GM19463 (cell line): ENCODE measurements around the gene MTHFD1L.
"Not testable (repeated sequence)": the region's sequence is repeated elsewhere in the genome, so short reads cannot be mapped to it uniquely, and the experiment has no call there.

Experiments
- ATAC-seq: cut with Tn5 transposase; IDR thresholded peaks from one replicate; pipeline ENCODE4 v1.9.1; 2021; ENCODE audit warnings: mild to moderate bottlenecking, moderate library complexity; ENCODE audit not compliant: unreplicated experiment

Gene MTHFD1L

GRCh38 chr6:151063352-151063751 is 197.8 kb downstream of the MTHFD1L start:
- no peak for ATAC-seq

DNA sequence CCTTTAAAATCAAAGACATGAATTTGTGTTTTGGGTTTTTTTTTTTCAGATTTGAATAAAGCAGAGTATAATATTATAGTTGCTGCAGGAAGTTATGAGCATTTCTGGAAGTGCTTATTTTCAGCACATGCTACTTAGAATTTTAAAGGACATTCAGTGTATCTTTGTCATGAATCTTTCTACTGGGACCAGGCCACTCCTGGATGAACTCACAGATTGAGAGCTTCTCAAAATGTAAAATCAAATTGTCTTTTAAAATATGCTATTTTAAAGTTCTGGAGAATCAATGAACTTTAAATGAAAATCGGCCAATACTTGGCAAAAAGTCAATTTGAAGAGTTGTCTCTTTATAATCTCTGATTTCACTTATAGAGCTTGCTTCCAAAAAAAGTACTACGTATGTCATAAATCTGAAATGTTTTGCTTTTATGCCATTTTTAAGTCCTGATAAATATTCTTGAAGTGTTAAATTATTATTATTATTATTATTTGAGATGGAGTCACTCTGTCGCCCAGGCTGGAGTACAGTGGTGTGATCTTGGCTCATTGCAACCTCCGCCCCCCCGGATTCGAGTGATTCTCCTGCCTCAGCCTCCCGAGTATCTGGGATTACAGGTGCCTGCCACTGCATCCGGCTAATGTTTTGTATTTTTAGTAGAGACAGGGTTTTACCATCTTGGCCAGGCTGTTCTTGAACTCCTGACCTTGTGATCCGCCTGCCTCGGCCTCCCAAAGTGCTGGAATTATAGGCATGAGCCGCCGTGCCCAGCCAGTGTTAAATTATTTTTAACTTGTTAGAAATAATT is 198.5 kb downstream of the MTHFD1L start:
- ATAC-seq, result no peak

DNA sequence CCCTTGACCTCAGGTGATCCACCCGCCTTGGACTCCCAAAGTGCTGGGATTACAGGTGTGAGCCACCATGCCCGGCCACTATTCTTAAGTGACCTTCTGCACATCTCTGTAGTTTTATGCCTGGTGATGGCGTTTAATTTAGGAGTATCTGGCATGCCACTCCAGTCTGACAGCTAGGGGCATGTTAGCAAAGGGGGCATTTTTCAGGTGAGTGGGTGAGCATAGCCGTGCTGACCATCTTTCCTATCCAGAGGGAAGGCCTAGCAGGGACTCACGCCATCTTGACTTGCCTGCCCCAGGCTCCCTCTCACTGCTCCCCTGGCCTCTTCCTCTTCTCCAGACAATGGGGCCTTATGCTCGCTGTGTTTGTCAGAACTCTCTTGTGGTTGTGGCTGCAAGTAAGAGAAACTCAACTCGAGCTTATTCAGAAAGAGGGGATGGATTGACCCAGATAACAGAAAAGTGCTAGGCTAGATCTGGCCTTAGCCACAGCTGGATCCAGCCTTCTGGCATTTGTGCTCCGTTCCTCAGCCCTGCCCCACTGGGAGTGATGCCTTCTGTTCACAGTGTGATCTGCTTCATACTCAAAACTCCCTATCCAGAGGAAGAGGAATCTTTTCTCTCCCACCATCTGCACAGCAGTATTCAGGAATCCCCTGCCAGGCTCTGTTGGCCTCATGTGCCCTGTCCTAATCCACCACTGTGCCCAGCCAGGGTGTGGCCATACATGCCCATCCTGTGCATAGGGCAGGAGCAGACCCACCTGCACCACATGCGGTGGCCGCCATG is 199.7 kb downstream of the MTHFD1L start:
- no peak for ATAC-seq

GRCh38 chr6:151067684-151068596 is 202.4 kb downstream of the MTHFD1L start:
- no peak for ATAC-seq

DNA sequence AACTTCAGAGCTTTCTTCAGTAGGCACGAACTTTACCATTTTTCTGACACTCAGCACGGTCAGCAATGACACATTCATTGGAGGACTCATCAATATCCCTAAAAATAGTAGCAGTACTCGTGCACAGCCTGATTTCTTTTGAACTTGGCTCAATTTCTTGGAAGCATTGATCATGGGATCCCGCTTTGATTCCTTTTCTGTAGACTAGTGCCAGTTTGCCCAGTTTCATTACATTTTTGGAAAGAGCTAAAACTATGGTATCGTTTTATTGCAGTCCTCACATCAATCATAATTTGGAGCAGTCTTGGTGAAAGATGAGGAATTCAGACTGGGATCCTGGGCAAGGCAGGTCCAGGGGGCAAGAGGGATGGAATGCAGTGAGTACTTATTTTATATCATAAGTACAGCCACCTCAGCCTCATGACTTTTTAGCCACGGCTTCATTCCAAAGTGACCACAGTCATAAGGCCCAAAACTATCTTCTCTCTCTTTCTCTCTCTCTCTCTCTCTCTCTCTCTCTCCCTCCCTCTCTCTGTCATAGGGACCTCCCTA is 203.3 kb downstream of the MTHFD1L start:
- ATAC-seq, result no peak

DNA sequence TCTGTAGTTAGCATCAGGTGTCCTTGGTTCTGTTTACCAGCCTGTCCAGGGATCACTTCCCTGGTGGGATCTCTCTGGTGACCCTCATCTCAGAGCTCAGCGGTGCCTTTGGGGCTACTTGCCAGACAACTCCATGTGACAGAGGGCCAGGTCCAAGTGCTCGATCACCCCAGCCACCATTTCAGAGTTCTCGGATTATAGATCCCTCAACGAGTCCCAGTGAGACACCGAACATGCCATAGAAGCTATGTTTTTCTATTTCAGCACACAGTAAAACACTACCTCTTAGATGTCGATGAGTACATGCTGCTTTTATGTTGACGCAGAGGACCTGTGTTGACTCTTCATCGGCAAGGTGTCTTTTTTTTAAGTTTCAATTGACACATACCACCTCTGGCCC is 204.1 kb downstream of the MTHFD1L start:
- ATAC-seq, result no peak

DNA sequence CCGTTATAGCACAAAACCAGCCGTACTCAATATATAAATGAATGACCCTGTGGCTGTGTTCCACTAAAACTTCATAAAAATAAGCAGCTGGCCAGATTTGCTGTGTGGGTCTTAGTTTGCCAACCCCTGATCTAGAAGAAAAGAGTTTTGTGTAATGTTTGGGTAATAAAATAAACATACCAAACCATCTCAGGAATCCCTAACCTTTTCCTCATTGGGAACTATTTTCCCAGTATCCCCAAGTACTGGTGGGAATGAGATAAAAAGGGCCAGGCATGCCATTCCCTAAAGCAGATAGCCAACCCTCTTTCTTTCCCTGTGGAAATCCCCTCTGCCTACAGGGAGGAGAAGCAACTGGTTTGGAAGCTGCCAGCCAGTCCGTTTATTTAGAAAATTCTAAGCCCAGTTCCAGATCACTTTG is 205.1 kb downstream of the MTHFD1L start:
- ATAC-seq, result no peak

DNA sequence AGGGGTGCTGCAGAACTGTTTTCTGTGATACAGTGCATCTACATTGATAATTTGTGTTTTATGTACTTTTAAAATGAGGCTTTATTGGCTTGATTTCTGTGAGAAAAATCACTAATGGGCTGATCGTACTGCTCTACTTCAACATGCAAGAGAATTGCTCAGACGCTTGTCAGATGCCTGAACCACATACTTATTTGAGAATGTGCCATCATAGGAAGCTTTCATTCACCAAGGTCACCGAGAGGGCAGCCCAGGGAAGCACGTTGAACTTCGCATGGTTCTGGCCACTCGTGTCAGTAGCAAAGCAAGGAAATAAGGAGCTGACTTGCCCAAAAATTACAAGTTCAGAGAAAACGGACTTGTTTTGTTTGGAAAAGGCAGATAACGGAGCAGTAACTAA is 205.8 kb downstream of the MTHFD1L start:
- no peak for ATAC-seq

- no peak for ATAC-seq
Measured at GRCh38 chr6:151073146-151073545, 207.6 kb downstream of the MTHFD1L start.

GRCh38 chr6:151073701-151074100 is 208.2 kb downstream of the MTHFD1L start:
- ATAC-seq, result no peak

DNA sequence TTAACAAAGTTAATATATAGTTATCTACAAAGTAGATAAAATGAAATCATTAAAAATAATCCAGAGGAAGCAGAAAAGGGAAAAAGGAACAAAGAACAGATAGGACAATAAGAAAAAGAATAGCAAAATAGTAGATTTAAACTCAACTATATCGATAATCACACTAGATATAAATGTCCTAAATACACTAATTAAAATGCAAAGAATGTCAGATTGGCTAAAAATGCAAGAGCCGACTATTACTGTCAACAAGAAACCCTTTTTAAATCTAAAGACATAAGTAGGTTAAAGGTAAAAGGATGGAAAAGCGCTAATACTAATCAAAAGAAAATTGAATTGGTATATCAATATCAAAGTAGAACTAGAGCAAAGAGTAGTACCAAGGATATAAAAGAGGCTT is 209.5 kb downstream of the MTHFD1L start:
- ATAC-seq, result no peak

DNA sequence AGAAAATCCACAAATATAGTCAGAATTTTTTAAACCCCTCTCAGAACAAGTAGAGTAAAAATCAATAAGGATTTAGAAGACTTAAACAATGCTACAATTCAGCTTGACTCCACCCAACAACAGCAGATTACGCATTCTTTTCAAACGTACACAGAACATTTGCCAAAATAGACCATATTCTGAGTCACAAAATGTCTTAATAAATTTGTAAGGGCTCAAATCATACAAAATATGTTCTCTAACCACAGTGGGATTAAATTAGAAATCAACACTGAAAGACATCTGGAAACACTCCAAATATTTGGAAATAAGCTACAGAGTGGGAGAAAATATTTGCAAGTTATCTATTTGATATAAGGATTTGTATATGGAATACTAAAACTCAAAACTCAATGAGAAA is 210.0 kb downstream of the MTHFD1L start:
- no peak for ATAC-seq

GRCh38 chr6:151075930-151076555 is 210.5 kb downstream of the MTHFD1L start:
- no peak for ATAC-seq

- no peak for ATAC-seq
Measured at GRCh38 chr6:151078655-151079054, 213.2 kb downstream of the MTHFD1L start.

- no peak for ATAC-seq
Measured at GRCh38 chr6:151081656-151082055, 216.2 kb downstream of the MTHFD1L start.

GRCh38 chr6:151082079-151082478 is 216.6 kb downstream of the MTHFD1L start:
- ATAC-seq, result no peak

GRCh38 chr6:151084275-151084674 is 218.8 kb downstream of the MTHFD1L start:
- no peak for ATAC-seq

DNA sequence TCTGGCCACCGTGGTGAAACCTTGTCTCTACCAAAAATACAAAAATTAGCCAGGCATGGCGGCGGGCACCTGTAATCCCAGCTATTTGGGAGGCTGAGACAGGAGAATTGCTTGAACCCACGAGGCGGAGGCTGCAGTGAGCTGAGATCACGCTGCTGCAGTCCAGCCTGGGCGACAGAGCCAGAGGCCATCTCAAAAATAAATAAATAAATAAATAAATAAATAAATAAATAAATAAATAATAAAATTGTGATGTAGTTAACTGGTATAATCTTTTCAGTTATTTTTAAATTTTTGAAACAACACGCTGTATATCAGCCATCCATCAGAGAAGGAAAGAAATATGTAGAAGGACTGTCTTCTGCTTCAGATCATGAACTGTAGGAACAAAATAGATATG is 221.6 kb downstream of the MTHFD1L start:
- not testable (repeated sequence) for ATAC-seq

DNA sequence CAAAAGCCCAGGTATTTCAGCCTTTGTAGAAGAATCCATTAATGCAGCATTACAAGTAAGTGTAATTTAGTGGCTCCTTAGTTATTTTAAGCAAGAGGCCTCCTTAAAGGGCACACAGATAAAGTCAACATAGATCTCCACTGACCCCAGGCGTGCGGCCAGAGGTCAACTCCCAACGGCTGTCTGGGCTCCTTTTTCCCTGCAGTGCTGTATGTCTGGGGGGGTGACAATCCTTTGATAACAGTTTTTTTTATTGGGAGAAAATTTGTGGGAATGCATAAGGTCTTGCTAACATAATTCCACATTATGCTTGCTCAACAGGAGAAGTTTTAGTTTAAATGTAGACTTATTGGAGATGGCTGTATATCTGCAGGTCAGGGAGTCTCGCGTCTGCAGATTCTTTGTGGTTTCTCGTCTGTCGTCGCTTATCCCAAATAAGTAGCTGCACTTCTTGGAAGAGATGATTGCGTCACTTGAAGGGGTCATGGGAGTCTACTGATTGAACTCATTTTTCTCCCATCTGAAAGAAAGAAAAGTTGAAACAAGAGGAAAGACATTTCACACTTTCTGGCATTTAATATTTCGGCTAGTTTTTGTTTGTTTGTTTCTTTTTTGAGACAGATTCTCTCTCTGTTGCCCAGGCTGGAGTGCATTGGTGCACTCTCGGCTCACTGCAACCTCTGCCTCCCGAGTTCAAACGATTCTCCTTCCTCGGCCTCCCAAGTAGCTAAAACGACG is 222.5 kb downstream of the MTHFD1L start:
- no peak for ATAC-seq

- no peak for ATAC-seq
Measured at GRCh38 chr6:151088599-151088935, 223.1 kb downstream of the MTHFD1L start.
